Fibroblast of skin of back (primary cell): ENCODE measurements around the gene DENND11.

ENCODE experiments used
- DNase-seq: peaks from one replicate; pipeline ENCODE4 v3.0.0-alpha.2; 2013

The DENND11 gene

GRCh38 chr7:141679014-141679413 is 23.0 kb downstream of the DENND11 start:
- DNase-seq: no peak

GRCh38 chr7:141676618-141677017 is 25.3 kb downstream of the DENND11 start:
- DNase-seq: no peak

- DNase-seq: no peak
These were observed 26.3 kb downstream of the DENND11 start for GRCh38 chr7:141675436-141676215.

- no peak for DNase-seq
These were observed 27.3 kb downstream of the DENND11 start for GRCh38 chr7:141674702-141675101.

- peak; percentile 7 for DNase-seq
These were observed 27.7 kb downstream of the DENND11 start for GRCh38 chr7:141674171-141674671.

DNA sequence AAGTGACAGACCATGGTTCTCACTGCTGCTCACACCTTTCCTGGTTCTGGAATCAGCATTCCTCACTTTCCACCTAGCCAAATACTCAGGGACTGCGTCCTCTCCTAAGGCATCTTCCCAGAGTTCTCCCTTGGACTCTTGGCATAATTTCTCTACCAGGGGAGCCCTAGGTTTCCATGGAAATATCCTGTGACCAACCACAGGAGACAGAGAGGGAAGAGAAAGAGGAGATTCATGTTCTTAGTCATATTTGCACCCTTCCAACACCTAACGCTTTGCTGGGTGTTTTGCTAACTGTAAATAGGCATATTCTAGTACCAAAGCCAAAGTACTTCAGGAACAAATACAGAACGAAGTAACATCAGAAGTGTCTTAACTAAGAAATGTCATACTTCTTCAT is 28.6 kb downstream of the DENND11 start:
- no peak for DNase-seq

GRCh38 chr7:141671705-141672496 is 30.1 kb downstream of the DENND11 start:
- no peak for DNase-seq

- DNase-seq: no peak
These were observed 33.1 kb downstream of the DENND11 start for GRCh38 chr7:141668853-141669252.

DNA sequence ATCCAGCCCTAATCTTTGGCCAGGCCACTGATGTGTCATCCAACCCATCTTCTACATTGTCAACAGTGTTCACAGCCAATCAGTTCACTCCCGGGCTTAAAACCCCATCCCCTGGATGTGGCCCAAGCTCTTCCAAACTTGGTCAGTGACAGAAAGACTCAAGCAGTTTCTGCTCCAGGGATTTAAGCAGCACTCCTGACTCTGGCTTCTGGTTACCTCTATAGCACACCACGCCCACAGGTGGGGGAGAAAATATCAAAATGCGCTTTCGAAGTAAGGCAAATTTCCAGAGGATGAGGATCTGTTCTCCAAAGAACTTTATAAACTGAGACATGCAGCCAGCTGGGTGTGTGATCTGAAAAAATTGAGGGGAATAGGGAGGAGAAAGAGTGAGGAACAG is 35.9 kb downstream of the DENND11 start:
- no peak for DNase-seq

GRCh38 chr7:141665208-141666035 is 36.5 kb downstream of the DENND11 start:
- DNase-seq: no peak

- no peak for DNase-seq
These were observed 37.5 kb downstream of the DENND11 start for GRCh38 chr7:141664450-141664849.

GRCh38 chr7:141663081-141663849 is 38.7 kb downstream of the DENND11 start:
- DNase-seq: no peak

DNA sequence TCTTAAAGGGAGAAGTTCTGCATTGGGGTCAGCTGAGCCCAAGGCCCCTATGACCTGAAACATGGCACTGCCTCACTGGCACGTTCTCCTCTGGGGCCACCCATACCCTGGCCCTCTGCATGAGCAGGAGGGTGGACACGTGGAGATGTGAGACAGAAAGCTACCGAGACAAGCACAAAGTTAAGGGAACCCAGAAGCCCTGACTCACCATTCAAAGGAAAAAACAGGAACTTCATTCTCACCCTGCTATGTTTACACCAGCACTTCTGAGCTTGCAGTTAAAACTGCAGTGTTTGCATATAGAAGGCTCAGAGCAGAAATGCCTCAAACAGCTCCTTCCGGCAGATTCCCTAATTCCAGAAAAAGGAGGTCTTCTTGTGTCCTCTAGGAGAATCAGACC is 41.7 kb downstream of the DENND11 start:
- DNase-seq: no peak

DNA sequence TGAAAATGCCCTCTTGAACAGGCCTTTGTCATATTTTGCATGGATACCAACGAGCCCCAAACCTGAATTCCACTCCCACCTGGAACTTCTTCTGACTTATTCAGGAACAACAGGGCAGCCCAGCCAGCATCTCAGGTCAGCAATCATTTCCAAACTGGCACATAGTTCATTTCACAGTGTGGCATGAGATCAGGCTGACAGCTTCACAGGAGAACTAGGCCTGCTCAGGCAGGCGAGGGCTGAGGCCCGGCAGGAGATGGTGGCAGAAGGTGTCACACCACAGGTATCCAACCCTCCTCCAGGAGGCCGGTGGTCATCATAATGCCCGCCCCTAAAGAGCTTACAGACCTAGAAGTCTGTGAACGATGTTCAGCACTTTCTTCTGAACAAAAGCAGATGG is 42.5 kb downstream of the DENND11 start:
- no peak for DNase-seq

DNA sequence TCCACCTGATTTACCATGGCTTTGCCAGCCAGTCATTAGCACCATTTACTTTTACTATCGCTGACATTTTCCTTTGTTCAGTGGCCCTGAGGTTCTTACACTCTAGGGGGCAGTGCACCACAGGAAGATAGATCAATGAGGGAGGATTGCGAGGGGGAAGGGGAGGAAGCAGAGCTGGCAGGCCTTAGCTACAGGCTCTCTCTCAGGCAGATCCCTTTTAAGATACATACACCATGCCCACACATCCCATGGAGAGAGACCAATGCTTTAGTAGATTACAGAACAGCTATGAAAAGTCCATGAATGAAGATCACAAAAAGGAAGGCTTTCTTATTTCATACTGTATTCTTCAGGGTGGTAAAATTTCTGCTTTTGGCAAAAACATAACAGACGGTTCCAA is 47.4 kb downstream of the DENND11 start:
- DNase-seq: peak; percentile 62

- no peak for DNase-seq
These were observed 49.3 kb downstream of the DENND11 start for GRCh38 chr7:141652691-141653090.
